DMS79 (cell line): ENCODE data around the gene TPRX2.
"Not testable (repeated sequence)": the region's sequence is repeated elsewhere in the genome, so short reads cannot be mapped to it uniquely, and the experiment has no call there.

ENCODE experiments used
- DNase-seq: peaks from one replicate; lab custom pipeline; 2025; lab: John Stamatoyannopoulos, UW

Gene TPRX2, protein sequence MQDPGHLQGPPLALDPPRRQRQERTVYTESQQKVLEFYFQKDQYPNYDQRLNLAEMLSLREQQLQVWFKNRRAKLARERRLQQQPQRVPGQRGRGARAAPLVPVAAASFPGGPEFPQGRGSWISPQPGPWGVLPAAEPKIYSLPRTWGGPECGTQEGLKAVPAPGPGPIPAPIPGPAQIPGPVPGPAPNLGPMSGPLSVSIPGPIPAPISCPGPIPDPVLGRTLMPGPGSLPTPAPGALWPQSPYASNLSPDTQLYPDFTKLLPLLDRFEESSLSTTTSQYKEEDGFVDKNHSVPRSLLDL

DNA sequence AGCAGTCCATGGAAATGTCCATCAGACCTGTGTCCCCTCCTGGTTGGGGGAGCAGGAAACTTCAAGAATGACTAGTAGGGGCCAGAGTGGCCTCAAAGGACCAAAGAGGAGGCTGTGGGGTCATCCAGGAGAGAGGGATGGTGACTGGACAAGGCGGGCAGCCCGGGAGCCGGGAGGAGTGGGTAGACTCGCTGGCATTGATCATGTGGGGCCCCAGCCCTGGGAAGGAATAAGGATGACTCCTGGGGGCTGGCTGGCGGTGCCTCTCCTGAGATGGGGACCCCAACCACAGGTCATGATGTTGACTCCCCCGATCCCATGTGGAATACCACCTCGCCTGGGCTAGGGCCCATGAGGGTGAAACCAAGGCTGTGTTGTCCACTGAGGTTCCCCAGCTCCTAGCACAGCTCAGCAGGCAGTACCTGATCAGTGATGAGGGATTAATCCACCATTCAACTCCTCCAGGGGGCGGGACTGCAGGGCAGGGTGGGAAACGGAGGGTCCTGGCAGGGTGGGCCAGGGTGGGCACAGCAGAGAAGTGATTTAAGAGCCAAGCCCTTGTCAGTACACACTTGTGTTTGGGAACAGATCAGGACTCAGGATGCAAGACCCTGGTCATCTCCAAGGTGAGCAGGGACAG lies at the start of gene TPRX2:
TSS of gene TPRX2 (plus strand) at position 590 of the 640 bp plus-strand sequence. CDS start at position 602, 12 bp downstream.
- not testable (repeated sequence) for DNase-seq

DNA sequence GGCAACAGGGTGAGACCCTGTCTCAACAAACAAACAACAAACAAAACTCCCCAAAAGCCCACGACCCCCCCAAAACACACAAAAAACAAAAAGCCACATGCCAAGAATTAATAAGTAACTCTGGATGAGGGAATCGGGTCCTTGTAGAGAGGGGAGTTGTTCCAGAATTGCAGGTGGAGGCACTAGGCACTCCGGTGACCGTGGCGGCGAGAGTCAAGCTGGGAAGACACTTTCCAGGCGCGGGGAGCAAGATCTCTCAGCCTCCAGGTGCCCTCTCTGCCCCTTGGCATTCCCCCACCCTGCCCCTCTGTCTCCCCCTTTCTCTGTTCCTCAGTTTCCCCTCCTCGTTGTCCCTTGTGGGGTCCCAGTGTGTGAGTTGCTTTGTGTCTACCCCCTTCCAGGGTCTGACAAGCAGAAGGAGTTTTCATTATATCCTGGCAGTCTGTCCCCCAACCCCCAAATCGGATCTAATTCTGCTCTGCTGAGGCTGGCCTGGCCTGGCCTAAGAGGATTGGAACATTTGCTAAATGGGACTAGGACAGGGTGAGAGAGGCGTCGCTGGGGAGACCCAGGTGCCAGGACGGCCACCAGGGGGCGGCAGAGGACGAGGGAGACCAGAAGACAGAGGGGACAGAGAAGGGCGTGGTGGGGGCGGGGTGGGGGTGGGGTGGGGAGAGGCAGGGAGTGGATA lies 45.6 kb upstream of the TPRX2 start:
- DNase-seq, result no peak

DNA sequence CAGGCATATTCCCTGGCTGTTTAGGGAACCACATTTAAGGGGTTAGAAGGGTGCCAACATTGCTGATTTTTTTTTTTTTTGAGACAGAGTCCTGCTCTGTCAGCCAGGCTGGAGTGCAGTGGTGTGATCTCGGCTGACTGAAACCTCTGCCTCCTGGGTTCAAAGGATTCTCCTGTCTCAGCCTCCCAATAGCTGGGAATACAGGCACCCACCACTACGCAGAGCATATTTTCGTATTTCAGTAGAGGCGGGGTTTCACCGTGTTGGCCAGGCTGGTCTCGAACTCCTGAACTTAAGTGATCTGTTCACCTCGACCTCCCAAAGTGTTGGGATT lies 45.1 kb upstream of the TPRX2 start:
- DNase-seq, result no peak

DNA sequence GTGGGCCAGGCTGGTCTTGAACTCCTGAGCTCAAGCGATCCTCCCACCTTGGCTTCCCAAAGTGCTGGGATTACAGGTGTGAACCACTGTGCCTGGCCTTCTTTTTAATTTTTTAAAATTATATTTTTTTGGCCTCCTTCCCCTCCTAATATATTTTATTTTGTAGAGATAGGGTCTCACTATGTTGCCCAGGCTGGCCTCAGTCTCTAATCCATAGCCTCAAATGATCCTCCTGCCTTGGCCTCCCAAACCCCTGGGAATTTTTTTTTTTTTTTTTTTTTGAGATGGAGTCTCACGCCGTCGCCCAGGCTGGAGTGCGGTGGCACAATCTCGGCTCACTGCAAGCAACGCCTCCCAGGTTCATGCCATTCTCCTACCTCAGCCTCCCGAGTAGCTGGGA lies 42.8 kb upstream of the TPRX2 start:
- not testable (repeated sequence) for DNase-seq

DNA sequence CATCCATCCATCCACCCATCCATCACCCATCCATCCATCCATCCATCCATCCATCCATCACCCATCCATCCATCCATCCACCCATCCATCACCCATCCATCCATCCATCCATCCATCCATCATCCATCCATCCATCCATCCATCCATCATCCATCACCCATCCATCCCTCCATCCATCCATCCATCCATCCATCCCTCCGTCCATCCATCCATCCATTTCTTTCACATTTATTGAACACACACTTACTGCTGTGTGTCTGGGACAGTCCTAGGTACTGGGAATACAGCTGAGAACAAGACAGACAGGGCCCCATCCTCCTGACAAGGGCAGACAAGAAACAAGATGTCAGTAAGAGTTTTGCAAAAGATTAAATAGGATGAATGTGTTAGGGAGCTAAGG lies 40.8 kb upstream of the TPRX2 start:
- DNase-seq, result not testable (repeated sequence)

DNA sequence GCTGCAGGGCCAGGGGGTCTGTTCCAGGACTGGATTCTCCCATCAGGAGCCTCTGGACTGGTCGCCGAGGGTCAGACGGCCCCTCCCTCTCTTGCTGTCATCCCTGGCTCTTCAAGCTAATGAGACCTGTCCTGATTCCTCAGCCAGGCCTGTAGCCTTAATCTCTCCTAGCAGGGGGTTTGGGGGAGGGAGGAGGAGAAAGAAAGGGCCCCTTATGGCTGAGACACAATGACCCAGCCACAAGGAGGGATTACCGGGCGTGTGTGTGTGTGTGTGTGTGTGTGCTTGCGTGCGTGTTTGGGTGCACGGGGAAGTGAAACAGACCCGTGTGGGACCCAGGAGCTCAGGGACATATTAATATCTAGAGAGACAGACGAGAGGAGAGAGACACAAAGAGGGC lies 39.2 kb upstream of the TPRX2 start:
- no peak for DNase-seq

DNA sequence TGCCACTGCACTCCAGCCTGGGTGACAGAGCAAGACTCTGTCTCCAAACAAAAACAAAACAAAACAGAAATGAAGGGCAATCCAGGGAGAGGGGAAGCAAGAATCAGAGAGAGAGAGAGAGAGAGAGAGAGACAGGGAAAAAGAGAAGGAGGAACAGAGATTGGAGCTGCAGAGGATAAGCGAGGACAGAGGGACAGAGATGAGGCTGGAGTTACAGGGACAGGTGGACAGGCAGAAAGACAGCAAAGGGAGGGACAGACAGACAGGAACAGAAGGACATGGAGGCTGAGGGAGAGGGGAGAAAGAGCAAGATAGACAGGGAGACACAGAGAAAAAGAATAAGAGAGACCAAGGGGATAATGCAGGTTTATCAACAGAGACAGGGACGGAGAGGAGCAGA lies 38.6 kb upstream of the TPRX2 start:
- DNase-seq, result no peak

DNA sequence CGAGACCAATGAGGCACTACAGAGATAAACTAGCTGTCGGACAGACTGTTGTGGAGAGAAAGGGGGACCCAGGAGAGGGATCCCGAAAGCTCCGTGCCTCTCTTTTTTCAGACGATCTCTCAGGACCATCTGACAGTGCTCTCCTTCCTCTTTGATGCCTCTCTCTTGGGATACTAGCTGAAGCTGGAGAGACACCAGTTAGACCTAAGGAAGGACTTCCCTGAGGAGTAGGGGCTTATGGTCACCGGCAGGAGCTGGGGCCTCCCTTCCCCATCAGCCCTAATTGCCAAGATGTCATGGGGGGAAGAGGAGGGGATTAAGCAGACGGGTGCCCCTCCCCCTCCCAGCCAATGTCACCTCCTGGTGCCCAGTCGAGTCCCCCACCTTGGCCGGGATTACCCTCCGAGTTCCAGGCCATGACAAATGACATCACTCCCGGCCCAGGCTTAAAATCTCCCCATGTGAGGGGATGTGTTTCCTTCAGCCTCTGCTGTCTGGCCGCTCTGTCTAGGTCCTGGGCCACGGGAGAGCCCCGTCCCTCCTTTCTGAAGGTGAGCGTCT lies 37.5 kb upstream of the TPRX2 start, which contains the start of gene CRX:
TSS of gene CRX (plus strand) at position 478 of the 561 bp plus-strand sequence. CDS start 12,507 bp downstream, outside the sequence.
- no peak for DNase-seq

DNA sequence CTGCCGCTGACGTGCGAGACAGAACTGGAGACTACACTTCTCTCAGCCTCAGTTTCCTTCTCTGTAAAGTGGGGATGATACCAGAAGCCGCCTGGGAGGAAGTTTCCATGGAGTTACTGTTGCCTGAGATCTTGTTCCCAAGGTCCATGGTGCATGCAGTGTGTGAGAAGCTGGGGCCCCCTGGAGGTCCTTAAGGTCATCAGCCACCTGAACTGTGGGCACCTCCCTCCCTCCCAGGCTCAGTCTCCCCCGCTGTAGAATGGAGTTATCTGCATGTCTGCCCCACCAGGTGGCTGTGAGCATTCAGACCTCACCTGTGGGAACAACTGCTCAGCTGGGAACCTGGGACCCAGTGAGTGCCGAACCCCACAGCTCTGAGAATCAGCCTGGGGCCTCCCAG lies 34.6 kb upstream of the TPRX2 start:
- DNase-seq, result no peak

DNA sequence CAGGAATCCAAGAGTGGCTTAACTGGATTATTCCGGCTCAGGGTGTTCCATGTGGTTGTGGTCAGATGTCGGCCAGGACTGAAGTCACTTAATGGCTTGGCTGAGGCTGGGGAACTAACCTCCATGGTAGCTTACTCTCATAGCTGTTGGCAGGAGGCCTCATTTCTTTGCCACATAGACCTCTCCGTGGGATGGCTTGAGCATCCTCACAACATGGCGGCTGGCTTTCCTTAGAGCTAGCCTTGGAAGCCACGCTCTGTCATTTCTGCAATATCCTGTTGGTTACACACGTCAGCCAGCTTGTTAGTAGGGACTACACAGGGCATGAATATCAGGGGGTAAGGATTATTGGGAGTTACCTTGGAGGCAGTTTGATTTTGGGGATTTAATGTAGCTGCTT lies 32.2 kb upstream of the TPRX2 start:
- no peak for DNase-seq

DNA sequence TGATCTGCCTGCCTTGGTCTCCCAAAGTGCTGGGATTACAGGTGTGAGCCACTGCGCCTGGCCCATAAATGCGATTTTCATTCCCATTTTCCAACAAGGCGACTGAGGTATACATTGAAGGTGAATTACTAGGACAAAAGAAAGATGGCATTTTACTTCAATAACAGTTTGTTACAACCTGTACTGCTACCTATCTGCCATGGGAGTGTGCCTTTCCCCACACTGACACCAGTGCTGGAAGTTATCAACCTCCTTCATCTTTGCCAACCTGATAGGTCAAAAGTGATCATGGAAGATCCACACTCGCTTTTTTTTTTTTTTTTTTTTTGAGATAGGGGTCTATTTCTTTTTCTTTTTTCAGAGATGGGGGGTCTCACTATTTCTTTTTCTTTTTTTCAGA lies 26.3 kb upstream of the TPRX2 start:
- no peak for DNase-seq

DNA sequence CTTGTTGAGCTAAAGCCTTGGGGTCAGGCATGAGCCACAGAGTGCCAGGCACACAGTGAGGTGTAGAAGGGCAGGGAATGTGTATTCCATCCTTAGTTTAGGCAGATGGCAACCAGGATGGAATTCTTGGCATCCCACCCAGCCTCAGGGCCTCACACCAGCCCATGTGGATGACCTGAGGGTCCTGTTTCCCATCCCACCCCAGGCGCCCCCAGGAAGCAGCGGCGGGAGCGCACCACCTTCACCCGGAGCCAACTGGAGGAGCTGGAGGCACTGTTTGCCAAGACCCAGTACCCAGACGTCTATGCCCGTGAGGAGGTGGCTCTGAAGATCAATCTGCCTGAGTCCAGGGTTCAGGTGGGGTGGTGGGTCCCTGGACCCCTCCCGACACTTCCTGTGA lies 23.0 kb upstream of the TPRX2 start:
- DNase-seq, result no peak

DNA sequence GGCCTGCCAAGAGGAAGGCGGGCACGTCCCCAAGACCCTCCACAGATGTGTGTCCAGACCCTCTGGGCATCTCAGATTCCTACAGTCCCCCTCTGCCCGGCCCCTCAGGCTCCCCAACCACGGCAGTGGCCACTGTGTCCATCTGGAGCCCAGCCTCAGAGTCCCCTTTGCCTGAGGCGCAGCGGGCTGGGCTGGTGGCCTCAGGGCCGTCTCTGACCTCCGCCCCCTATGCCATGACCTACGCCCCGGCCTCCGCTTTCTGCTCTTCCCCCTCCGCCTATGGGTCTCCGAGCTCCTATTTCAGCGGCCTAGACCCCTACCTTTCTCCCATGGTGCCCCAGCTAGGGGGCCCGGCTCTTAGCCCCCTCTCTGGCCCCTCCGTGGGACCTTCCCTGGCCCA lies 19.6 kb upstream of the TPRX2 start:
- DNase-seq, result no peak

DNA sequence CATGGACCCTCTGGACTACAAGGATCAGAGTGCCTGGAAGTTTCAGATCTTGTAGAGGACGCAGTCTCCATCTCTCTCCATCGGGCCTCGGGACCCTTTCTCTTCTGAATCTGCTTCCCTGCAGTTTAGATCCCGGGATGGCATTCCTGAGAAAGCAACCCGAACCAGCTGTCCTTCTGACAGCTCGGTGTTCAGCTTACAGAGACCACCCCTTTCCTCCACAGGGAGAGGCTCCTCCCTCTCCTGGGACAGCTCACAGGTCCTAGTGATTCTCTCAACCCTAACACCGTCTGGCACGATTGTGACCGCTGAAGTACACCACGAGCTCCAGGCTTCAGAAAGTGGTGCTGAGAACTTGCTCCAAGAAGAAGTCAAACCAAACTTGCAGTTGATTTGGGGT lies 19.1 kb upstream of the TPRX2 start:
- no peak for DNase-seq

DNA sequence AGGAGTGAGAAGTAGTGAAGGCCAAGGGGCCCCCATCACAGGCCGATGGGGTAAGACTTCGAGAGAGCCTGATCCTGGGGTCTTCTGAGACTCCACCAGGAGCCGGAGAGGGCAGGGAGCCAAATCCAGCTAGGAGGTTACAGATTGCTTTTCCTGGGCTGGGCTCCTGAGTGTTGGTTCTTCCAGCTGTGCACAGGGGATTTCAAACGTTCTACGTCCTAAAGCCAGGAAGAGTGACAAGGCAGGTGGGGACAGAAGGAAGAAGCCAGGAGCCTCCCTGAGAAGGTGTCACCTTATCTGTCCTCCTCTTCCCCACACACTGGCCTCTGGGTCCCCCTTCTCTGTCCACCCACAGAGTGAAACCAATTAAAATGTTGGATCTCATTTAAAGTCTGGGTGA lies 16.1 kb upstream of the TPRX2 start:
- no peak for DNase-seq

DNA sequence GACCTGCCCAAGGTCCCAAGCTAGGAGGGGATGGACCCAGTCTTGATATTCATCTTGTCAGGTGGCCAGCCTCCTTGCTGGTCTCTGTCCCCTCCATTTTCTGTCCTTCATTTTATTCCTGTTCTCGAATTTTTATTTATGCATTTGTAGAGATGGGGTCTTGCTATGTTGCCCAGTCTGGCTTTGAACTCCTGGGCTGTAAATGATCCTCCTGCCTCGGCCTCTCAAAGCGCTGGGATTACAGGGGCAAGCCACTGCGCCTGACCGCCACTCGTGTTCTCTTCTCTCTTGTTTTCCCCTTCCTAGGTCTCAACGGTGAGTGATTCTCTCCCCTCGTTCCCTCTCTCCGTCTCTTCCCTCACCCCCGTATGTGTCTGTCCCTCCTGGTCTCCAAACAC lies 10.6 kb upstream of the TPRX2 start:
- no peak for DNase-seq

DNA sequence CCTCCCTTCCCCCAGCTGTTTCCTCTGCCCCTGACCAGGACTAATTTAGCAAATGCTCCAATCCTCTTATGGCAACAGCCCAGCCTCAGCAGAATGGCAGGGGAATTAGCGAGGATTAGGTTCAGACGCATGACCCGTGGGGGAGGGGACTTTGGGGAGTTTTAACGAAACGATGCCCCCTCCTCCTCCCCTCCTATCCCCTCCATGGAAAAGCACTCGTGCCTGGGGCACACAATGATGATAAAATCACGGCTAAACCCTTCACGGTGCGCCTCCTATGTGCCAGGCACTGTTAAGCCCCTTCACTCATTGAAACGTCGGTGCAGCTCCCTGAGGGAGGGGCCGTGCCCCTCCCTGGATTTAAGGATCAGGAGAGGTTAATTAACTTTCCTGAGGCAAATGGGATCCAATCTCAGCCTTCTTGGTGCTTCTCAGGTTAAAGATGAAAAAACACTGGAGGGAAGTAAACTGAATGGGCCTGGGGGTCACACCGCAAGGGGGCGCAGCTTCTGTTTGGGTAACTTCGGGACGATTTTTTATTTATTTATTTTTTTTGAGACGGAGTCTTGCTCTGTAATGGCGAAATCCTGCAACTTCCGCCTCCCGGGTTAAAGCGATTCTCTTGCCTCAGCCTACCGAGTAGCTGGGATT lies 10.1 kb upstream of the TPRX2 start:
- no peak for DNase-seq

DNA sequence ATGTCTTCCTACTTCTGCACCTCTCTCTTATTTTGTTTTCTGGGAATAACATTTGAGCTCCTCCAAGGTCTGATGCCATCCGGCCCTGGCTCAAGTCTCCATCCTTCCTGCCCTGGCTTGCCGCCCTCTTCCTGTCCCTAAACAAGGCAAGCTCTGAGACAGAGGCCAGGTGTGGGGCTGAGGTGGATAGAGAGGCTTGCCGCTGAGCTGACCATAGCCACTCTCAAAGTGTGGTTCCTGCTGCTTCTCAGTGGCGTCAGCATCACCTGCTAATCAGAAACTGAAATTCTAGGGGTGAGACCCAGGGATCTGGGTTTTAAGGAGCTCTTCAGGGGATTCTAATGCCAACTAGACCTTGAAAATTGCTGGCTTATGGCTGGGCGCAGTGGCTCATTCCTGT lies 6.0 kb upstream of the TPRX2 start:
- DNase-seq, result no peak

DNA sequence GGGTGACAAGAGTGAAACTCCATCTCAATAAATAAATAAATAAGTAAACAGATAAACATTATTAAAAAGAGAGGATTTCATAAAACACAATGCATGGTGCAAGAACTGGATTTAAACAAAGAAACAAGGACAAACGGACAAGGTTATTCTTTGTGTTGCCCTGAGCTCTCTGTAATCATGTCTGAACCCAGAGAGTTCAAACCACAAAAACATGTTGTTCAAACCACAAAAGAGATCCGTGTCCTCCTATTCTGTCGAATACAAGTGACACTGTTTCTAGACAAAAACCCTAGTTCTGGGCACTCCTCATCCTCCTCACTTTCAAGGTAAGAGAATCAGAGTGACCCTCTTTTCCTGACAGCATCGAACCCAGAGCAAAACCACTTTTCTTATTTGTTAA lies 4.6 kb upstream of the TPRX2 start:
- no peak for DNase-seq

DNA sequence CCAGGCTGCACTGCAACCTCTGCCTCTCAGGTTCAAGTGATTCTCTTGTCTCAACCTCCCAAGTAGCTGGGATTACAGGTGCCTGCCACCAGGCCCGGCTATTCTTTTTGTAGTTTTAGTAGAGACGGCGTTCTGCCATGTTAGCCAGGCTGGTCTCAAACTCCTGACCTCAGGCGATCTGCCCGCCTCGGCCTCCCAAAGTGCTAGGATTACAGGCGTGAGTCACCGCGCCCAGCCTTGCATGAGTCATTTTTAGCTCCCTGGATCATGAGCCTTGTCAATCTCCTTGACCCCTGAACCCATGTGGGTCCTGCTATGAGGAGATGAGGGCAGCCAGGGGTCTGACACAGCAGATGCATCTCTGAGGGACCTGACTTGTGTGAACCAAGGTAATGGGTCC lies 804 bp upstream of the TPRX2 start:
- not testable (repeated sequence) for DNase-seq

DNA sequence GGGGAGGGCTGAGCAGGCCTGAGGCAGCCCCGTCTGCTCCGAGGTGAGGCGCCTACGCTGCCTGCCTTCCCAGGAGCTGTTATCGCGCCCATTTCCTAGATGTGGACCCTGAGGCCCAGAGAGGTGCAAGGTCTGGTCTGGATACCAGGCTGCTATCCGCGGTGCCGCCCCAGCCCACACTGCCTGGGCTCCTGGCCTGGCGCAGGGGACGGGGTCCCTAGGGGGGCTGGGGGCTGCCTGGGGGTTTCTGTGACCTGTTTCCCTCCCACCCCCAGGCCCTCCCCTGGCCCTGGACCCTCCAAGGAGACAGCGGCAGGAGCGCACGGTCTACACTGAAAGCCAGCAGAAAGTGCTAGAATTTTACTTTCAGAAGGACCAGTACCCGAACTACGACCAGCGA lies 803 bp downstream of the TPRX2 start:
- not testable (repeated sequence) for DNase-seq

DNA sequence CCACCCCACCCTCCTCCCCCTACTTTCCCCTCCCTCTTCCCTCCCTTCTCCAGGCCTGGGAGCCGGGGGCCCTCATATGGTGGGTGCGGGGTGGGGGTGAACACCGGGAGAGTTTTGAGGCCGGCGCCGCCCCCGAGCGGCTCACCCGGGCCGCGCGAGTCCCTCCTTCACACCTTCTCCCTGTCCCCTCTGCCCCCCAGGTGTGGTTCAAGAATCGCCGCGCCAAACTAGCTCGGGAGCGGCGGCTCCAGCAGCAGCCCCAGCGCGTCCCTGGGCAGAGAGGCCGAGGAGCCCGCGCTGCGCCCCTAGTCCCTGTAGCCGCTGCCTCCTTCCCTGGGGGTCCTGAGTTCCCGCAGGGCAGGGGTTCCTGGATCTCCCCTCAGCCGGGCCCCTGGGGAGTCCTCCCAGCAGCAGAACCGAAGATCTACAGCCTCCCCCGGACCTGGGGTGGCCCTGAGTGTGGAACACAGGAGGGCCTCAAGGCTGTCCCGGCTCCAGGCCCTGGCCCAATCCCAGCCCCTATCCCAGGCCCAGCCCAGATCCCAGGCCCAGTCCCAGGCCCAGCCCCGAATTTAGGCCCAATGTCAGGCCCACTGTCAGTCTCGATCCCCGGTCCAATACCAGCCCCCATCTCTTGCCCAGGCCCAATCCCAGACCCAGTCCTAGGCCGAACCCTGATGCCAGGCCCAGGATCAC lies 1.7 kb downstream of the TPRX2 start:
- DNase-seq, result no peak
